Right renal cortex interstitium (tissue), 3 donors: Measurements from ENCODE around the gene IFT88. TPM values are rescaled to one million over a fixed set of nuclear protein-coding genes. Genes with fewer than 3 reads are reported as not detected.
A peak's percentile ranks its signal among the peaks of the same experiment; 100 is the strongest.

Experiments used
- DNase-seq, 3 donors: peaks; one replicate each; pipeline ENCODE4 v3.0.0-alpha.2; 2013; ENCODE audit warnings: low read depth in 3 of 3, low spot score in 2 of 3
- polyA plus RNA-seq, 3 donors: library from polyadenylated mRNA; unstranded; fragments of 120-200 nt; gene quantifications; one replicate each; pipeline ENCODE4 v1.2.1, GENCODE V29; 2013; ENCODE audit not compliant: insufficient read length in 3 of 3

IFT88 gene
- 10 to 100 TPM; 39.1 to 41.4 (median 39.5) TPM for polyA plus RNA-seq

GRCh38 chr13:20566898-20567874, at the start of gene IFT88:
IFT88 (plus strand) TSS chr13:20567157; CDS start chr13:20574386, 7,229 bp downstream.
- peak; percentile 70 to 84 (median 75) for DNase-seq

- no peak for DNase-seq
These were observed 48.3 kb upstream of the IFT88 start for GRCh38 chr13:20518660-20519100.

- DNase-seq = no peak
These were observed 47.1 kb upstream of the IFT88 start for GRCh38 chr13:20519875-20520274.

- DNase-seq = no peak
These were observed 45.4 kb upstream of the IFT88 start for GRCh38 chr13:20521364-20522115.

- DNase-seq = no peak
These were observed 41.8 kb upstream of the IFT88 start for GRCh38 chr13:20525144-20525600.

GRCh38 chr13:20525601-20526544, 41.1 kb upstream of the IFT88 start, which contains the start of gene CRYL1:
CRYL1 (minus strand) TSS chr13:20525857; CDS start chr13:20525794, 63 bp downstream.
- peak in 1 of 3 donors; percentile 45 for DNase-seq

GRCh38 chr13:20526664-20527063, 40.3 kb upstream of the IFT88 start:
- DNase-seq = no peak

- DNase-seq = no peak
These were observed 38.5 kb upstream of the IFT88 start for GRCh38 chr13:20528452-20528851.

- DNase-seq = no peak
These were observed 32.8 kb upstream of the IFT88 start for GRCh38 chr13:20534038-20534608.

- DNase-seq = no peak
These were observed 30.0 kb upstream of the IFT88 start for GRCh38 chr13:20536992-20537391.

- DNase-seq = no peak
These were observed 22.6 kb upstream of the IFT88 start for GRCh38 chr13:20544201-20544923.

GRCh38 chr13:20546556-20546955, 20.4 kb upstream of the IFT88 start:
- no peak for DNase-seq

- DNase-seq = no peak
These were observed 19.5 kb upstream of the IFT88 start for GRCh38 chr13:20547479-20547908.

GRCh38 chr13:20550799-20551198, 16.2 kb upstream of the IFT88 start:
- no peak for DNase-seq

- no peak for DNase-seq
These were observed 13.6 kb upstream of the IFT88 start for GRCh38 chr13:20553311-20553710.

- no peak for DNase-seq
These were observed 8.0 kb upstream of the IFT88 start for GRCh38 chr13:20558982-20559381.

GRCh38 chr13:20559659-20560356, 7.1 kb upstream of the IFT88 start:
- DNase-seq = no peak

- no peak for DNase-seq
These were observed 5.2 kb upstream of the IFT88 start for GRCh38 chr13:20561741-20562140.
